NK-92 (cell line): ENCODE measurements around the gene POGK.
"Not testable (repeated sequence)": the region's sequence is repeated elsewhere in the genome, so short reads cannot be mapped to it uniquely, and the experiment has no call there.

ENCODE experiments used
- DNase-seq: peaks from one replicate; lab custom pipeline; 2025; ENCODE audit not compliant: unreplicated experiment; lab: John Stamatoyannopoulos, UW

POGK gene

DNA sequence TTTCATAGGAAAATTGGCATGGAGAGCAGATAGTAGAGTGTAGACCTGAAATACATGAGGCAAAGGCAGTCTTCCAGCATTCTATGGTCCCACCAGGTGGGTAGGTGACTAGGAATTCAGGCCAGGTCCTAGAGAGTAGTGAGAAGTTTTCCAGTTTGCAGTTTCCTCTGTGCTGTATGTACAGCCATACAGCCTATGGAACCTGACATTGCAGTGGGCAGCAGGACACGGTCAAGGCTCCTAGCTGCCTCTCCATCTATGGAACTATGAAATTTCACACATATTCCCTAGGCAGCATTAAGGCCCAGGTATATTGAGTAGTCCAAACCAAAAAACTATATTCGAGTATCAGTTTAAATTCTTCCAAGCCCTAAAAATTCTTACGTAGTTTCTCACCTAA, 16.3 kb downstream of the POGK start:
- no peak for DNase-seq

- no peak for DNase-seq
These were observed 18.7 kb downstream of the POGK start for GRCh38 chr1:166857995-166858394.

GRCh38 chr1:166858726-166859419, 19.6 kb downstream of the POGK start:
- no peak for DNase-seq

DNA sequence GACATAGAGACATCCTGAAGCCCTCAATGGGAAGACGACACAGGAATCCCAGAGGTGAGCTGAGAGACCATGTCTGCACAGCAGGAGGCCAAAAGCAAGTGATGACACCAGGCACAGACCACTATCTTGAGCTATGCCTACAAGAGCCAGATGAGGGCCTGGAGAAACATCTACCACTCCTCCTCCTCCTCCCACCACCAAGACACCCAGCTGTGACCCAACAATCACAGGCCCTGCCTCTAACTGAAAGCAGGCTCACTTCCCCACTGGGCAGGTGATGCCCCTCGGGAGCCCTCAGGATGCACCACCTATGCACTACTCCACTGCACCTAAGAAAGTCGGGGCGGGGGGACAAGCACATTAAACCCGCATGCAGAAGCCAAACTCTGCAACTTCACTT, 20.3 kb downstream of the POGK start:
- DNase-seq = no peak

DNA sequence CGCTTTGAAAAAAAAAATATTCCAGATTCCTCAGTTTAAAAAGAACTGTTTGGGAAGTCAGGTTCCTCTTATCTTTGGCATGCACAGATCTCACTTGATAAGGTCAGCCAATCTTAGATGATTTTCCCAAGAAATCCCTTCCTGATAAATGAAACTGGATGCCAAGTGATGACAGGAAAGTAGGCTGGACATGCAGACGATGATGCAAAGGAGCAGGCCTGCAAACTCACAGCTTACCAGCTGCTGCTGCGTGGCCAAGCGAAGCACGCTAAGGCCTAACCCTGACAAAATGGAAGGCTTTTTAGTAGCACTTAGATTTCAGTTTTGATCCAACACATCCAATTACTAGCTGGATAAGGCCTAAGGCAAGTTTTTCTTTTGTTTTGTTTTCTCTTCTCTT, 26.7 kb downstream of the POGK start:
- DNase-seq = no peak

DNA sequence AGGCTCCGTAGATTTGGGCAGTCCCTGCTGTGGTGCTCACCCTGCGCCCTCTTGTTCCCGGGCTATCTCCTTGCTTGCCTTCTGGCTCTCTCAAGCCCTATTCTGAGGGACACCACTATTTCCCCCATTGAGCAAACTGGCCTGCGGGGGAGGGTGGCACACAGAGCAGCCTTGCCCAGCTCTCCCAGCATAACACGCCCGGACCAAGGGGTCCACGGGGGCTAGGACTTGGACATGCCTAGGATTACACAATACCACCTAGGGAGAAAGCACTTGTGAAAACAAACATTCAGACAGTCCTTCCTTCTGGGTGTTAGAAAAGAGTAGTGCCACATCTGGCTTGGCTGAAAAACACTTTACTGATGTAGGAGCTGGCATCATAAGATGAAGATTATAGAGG, 29.4 kb downstream of the POGK start:
- DNase-seq = no peak

DNA sequence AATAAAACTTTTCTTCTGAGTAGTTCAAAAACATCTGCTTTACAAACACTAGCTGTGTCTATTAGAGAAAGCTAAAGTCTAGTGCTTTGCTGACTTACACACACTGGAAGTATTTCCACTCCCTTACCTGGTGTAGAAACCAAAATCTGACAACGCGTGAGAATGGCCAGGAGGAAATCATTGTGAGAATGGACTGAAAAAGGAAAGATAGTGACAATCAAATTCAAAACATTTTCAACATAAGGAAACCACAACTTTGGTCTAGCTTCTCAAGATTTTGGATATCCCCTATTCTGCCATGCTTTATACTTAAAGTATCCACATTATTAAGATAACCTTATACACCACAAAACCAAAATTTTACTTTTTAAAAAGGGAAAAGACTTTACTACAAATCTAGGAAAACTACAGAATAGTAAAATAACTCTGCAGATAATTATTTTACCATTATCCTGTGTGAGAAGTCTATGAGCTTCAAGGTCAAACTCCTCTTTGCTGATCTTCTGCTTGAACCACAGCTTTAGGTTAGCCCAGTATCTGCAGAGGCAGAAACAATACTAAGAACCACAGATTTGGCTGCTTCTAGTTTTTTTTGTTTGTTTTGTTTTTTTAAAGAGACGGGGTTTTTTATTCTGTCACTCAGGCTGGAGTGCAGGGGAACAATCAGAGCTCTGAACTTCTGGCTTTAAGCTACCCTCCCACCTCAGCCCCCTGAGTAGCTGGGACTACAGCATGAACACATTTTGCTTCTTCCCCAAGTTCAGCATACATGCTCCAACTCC, 30.2 kb downstream of the POGK start:
- no peak for DNase-seq

GRCh38 chr1:166870584-166870983, 31.3 kb downstream of the POGK start:
- DNase-seq = no peak

DNA sequence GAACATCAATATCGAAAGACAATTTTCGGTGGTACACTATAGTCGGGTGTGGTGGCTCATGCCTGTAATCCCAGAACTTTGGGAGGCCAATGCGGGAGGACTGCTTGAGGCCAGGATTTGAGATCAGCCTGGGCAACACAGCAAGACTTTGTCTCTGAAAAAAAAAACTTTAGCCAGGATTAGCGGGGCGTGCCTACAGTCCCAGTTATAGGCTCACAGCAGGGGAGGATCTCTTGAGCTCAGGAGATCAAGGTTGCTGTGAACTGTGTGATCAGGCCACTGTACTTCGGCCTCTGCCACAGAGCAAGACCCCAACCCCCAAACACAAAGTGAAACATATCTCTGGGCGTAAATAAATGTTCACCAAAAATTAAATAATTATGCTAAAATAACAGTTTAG, 35.2 kb downstream of the POGK start:
- DNase-seq = no peak

- DNase-seq = no peak
These were observed 36.0 kb downstream of the POGK start for GRCh38 chr1:166875302-166875733.

- peak; percentile 91 for DNase-seq
These were observed 36.7 kb downstream of the POGK start, which contains the start of gene TADA1 for GRCh38 chr1:166875734-166876539. Gene TADA1, minus strand, starts transcription at chr1:166876264. Its CDS starts 31 bp downstream, at chr1:166876233.

DNA sequence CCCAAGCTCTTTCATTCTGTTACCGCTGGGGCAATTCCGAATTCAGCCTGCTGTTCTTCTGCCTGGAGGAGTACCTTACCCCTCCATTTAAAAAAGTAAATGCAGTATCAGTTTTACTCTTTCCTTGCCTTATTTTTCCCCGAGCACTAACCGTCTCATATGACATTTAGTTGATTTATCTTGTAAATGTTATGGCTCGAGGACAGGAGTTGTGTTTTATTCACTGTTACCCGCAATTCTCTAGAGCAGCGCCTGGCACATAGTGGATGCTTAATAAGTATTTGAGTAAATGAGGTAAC, 37.2 kb downstream of the POGK start:
- no peak for DNase-seq

GRCh38 chr1:166878173-166878917, 39.1 kb downstream of the POGK start:
- DNase-seq = not testable (repeated sequence)

DNA sequence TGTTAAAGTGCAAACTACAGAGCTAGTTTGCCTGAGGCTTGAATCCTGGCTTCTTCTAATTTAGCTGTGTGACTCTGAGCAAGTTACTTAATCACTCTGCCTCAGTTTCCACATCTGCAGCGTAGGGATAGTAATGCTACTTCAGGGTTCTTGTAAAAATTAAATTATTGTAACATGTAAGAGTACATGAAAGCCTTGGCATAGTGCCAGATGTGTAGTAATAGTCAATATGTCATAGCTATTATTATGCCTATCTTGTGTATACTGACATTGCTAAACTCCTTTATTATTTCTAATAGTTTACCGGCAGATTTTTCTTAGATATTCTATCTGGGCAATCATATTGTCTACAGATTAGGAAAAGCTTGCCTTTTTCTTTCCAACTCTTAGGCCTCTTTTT, 43.6 kb downstream of the POGK start:
- no peak for DNase-seq

DNA sequence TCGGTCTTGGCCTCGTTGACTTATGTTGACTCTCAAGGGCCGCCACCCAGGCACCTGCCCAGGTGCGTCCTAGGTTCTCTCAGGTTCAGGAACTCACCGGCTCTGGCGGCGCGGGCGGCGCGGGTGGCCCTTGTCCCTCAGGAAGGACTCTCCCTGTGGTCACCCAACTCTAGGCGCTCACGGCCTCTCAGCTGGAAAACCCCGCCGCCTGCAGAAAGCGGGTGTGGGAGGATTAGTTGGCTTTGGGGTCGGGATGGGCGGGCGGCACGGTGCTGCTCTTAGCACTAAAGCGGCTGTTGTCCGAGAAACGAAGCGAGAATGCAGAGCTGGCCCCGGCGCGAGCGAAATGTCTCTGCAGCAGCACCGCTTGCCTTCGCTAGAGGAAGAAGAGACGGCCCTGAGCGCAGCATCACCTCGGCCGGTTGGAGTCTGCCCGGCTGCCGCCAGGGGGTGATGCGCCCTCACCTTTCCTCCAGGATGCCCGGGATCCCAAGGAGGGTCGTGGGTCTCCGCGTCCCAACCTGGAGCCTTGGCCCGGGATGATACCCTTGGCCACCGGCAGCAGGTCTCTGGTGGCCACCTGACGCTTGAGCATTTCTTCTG, 44.9 kb downstream of the POGK start:
- no peak for DNase-seq

DNA sequence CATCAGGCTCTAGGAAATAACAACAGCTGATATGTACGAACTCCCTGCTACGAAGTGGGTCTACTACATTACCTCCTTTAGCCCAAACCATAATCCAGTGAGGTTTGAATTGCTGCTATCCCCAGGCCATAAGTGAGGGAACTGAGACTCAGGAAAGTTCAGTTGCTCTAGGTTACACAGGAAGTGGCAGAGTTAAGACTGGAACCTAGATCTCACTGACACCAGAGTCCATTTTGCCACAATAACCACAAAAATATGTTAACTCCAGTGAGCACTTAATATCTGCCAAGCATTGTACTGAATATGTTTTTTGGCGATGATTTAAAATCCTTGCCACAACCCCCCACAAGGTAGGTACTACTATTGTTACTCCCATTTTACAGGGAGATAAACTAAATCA, 45.7 kb downstream of the POGK start:
- no peak for DNase-seq

DNA sequence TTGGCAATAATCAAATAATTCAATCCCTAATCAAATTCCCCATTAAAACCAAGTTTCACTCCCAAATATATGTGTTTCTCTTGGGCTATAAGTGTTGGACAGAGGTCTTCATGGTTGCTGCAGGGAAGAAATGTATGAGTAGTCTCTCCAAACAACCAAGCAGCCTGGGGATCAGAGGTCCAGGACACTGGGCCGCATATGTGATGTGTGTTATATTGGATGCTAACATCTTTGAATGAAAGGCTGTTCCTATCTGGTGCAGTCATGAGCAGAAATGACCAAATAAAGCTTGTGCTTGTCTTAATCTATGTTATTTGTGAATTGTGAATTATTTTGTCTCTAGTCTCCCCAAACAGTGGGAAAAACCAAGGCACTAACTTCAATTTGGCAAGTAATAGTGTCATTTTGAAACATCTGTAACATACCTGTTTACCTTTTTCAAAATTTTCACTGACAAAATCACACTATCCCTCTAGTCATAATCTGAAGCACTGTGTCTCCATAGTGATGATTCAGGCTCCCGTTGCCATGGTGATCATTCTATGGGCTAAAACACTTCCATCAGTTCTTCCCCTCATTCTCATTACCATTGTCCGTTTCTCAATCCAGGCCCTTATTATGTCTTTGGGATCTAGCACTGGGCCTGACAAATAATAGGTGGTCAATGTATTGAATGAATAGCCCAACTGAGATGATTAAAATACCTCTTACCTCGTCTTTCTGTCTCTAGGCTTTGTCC, 49.3 kb downstream of the POGK start:
- no peak for DNase-seq

DNA sequence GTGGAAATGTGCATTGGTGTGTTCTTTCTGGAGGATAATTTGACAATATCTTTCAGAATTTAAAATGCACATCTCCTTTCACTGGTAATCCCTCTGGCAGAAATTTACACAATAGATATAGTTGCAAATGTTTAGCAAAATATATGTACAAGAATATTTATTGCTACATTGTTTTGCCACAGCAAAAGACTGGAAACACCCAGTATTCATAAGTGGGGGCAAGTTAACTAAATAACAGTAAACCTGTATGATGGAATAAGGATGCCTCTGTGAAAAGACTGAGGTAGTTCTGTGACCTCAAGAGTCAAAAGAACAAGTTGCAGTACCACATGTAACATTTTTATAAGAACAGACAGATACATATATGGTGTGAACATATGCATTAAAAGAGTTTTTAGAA, 50.5 kb downstream of the POGK start:
- DNase-seq = no peak

GRCh38 chr1:166895766-166896165, 56.5 kb downstream of the POGK start:
- DNase-seq = no peak

- DNase-seq = no peak
These were observed 60.5 kb downstream of the POGK start for GRCh38 chr1:166899769-166900168.
